Activated B cell treated with CpG ODN at 0.5 μM for 24 hours (primary cell): Measurements from ENCODE around the gene BCAS3. TPM values are rescaled to one million over a fixed set of nuclear protein-coding genes. Genes with fewer than 3 reads are reported as not detected.
"Not testable (repeated sequence)": the region's sequence is repeated elsewhere in the genome, so short reads cannot be mapped to it uniquely, and the experiment has no call there.

Experiments
- ATAC-seq: fragments of 200-7000 bp; cut with Tn5 transposase; one replicate; pipeline ENCODE4 v1.10.0; 2021; ENCODE audit warnings: low read depth, mild to moderate bottlenecking, moderate library complexity
- CTCF ChIA-PET: fragments of 350-600 bp; sonication (Branson Sonifier 250); formaldehyde crosslinking; loops from one replicate; lab custom pipeline; 2021; ENCODE audit warnings: antibody characterized with exemption; lab: Charles Lee
- POLR2A ChIA-PET: fragments of 350-600 bp; sonication (Branson Sonifier 250); formaldehyde crosslinking; loops from one replicate; lab custom pipeline; 2021; ENCODE audit warnings: antibody characterized with exemption; lab: Charles Lee
- DNase-seq: peaks from one replicate; pipeline ENCODE4 v3.0.0; 2022
- H3K27ac Mint-ChIP-seq: one replicate; pipeline ENCODE4 v1.8.0; 2020; ENCODE audit warnings: mixed read lengths
- H3K27me3 Mint-ChIP-seq: one replicate; pipeline ENCODE4 v1.8.0; 2021; ENCODE audit warnings: mixed read lengths
- H3K36me3 Mint-ChIP-seq: one replicate; pipeline ENCODE4 v1.8.0; 2021; ENCODE audit warnings: low read depth, mixed read lengths
- H3K4me1 Mint-ChIP-seq: one replicate; pipeline ENCODE4 v1.8.0; 2021; ENCODE audit warnings: mixed read lengths
- H3K4me3 Mint-ChIP-seq: one replicate; pipeline ENCODE4 v1.8.0; 2020; ENCODE audit warnings: mild to moderate bottlenecking, mixed read lengths
- H3K9me3 Mint-ChIP-seq: one replicate; pipeline ENCODE4 v1.8.0; 2020; ENCODE audit warnings: mixed read lengths
- intact Hi-C: fragments of 100-400 bp; cut with micrococcal nuclease; formaldehyde crosslinking; loops from one replicate; pipeline ENCODE4 v1.15.1; 2024
- total RNA-seq: library from RNA; stranded (reverse); gene quantifications from 2 replicates; pipeline ENCODE4 v1.2.3, GENCODE V29; 2022
- TF ChIP-seq, protein P1 (sequence below): fragments of 200-600 bp; IDR thresholded peaks from one replicate; pipeline ENCODE4 v1.8.0; 2022; ENCODE audit warnings: antibody characterized with exemption, mild to moderate bottlenecking

BCAS3 gene
- total RNA-seq, 1 donor from 2014 or later, result 37.5 TPM

DNA sequence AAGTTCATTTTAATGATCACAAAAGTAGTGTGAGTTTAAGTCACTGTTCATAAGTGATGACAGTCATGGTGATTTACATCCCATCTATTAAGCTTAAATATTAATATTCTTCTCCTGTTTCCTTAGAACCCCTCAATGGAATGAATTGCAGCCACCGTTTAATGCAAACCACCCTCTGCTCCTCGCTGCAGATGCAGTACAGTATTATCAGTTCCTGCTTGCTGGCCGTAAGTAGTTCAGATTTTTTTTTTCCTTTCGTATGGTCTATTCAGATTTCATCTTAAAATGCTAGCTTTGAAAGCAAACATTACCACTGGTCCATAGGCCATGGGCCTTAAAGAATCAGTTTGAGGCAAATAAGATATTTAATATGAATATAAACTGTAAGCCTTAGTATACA is 363.0 kb downstream of the BCAS3 start:
- CTCF ChIA-PET, result no interaction called here
- no peak overlapping the region for H3K27ac Mint-ChIP-seq
- peaks cover 25% of the 10 kb centered on the region for H3K36me3 Mint-ChIP-seq
- no peaks in the 10 kb centered on the region for H3K4me1 Mint-ChIP-seq
- H3K4me3 Mint-ChIP-seq, result no peak overlapping the region
- DNase-seq (no peak), ATAC-seq (no peak)
- intact Hi-C loops, result loop anchor here (1.0 kb wide), 1 partner anchor 12 kb away; no protein-coding TSS in a partner anchor
- H3K27me3 Mint-ChIP-seq, result no peaks in the 10 kb centered on the region
- TF ChIP-seq, protein P1, sequence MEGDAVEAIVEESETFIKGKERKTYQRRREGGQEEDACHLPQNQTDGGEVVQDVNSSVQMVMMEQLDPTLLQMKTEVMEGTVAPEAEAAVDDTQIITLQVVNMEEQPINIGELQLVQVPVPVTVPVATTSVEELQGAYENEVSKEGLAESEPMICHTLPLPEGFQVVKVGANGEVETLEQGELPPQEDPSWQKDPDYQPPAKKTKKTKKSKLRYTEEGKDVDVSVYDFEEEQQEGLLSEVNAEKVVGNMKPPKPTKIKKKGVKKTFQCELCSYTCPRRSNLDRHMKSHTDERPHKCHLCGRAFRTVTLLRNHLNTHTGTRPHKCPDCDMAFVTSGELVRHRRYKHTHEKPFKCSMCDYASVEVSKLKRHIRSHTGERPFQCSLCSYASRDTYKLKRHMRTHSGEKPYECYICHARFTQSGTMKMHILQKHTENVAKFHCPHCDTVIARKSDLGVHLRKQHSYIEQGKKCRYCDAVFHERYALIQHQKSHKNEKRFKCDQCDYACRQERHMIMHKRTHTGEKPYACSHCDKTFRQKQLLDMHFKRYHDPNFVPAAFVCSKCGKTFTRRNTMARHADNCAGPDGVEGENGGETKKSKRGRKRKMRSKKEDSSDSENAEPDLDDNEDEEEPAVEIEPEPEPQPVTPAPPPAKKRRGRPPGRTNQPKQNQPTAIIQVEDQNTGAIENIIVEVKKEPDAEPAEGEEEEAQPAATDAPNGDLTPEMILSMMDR, result no peak
- H3K9me3 Mint-ChIP-seq, result peaks cover 4% of the 10 kb centered on the region
- POLR2A ChIA-PET, result no interaction called here

DNA sequence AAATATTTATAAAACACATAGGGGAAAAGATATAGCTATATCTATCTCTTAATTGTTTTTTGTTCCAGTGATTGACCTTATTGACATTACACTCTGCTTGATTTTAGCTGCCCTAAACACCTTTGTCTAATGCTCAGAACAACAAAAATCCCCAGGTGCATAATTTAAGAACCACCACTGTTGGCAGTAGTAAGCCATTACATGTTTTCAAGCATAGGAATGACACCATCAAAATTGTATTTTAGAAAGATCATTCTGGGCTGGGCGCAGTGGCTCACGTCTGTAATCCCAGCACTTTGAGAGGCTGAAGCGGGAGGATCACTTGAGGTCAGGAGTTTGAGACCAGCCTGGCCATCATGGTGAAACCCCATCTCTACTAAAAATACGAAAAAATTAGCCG is 364.7 kb downstream of the BCAS3 start:
- H3K4me1 Mint-ChIP-seq, DNase-seq, H3K9me3 Mint-ChIP-seq, intact Hi-C loops, H3K27me3 Mint-ChIP-seq, POLR2A ChIA-PET, H3K27ac Mint-ChIP-seq, CTCF ChIA-PET, ATAC-seq, H3K4me3 Mint-ChIP-seq: not testable (repeated sequence)
- H3K36me3 Mint-ChIP-seq, result peaks cover 25% of the 10 kb centered on the region

DNA sequence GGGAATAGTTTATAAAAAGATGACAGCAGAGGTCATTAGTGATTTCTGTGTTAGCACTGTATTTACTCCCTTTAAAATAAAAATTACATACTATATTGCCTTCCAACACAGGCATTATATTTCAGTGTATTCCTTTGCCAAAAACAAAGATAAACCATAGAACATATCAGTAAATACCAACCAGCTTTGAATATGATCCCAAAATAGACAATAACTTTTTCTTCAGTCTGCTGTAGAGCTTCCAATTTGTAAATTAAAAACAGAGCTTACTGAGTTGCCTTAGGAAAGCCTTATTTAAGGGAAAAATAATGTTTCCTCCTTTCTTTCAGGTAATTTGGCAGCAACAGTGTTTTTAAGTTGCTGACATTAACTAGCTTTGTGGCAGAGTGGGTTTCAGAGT is 369.9 kb downstream of the BCAS3 start:
- TF ChIP-seq, protein P1, result no peak
- POLR2A ChIA-PET, result no interaction called here
- intact Hi-C loops, result no loop called here
- CTCF ChIA-PET, result no interaction called here
- Mint-ChIP-seq H3K27me3 (no peaks in the 10 kb centered on the region), H3K4me1 (no peaks in the 10 kb centered on the region), H3K9me3 (no peaks in the 10 kb centered on the region), H3K36me3 (no peaks in the 10 kb centered on the region), H3K4me3 (no peak overlapping the region), H3K27ac (no peak overlapping the region)
- DNase-seq, result no peak
- no peak for ATAC-seq

DNA sequence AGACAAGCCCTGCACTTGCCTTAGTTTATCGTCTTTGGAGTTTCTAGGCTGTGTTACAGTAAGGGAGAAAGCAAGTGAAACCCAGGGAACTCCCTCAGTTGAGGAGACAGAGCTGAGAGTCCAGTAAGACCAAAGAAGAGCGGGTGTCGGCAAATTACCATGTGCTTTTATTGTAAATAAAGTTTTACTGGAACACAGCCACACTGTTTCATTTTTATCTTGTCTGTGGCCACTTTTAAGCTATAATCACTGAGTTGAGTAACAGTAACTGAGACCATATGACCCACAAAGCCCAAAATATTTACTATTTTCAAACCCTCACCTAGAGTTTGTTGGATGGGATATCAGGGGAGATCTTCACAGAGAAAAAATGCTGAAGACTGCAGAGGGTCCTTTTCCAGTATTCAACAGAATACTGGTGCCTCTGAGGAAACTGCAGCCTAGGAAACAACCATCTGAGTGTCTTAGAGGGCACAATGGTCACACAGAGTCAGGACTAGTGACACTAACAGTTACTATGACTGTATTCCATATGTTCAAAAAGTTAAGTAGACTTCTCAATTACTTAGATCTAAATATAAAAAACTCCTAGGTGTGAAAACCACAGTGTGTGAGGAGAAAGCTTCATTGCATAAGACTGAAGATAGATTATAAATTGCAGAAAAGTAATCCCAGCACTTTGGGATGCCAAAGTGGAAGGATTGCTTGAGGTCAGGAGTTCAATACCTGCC is 370.9 kb downstream of the BCAS3 start:
- CTCF ChIA-PET, result no interaction called here
- no peaks in the 10 kb centered on the region for H3K4me1 Mint-ChIP-seq
- no peak overlapping the region for H3K27ac Mint-ChIP-seq
- DNase-seq, result no peak
- no peaks in the 10 kb centered on the region for H3K27me3 Mint-ChIP-seq
- POLR2A ChIA-PET, result no interaction called here
- H3K4me3 Mint-ChIP-seq, result no peak overlapping the region
- no peak for ATAC-seq
- TF ChIP-seq, protein P1, result no peak
- H3K9me3 Mint-ChIP-seq, result no peaks in the 10 kb centered on the region
- peaks cover 4% of the 10 kb centered on the region for H3K36me3 Mint-ChIP-seq
- intact Hi-C loops, result no loop called here

DNA sequence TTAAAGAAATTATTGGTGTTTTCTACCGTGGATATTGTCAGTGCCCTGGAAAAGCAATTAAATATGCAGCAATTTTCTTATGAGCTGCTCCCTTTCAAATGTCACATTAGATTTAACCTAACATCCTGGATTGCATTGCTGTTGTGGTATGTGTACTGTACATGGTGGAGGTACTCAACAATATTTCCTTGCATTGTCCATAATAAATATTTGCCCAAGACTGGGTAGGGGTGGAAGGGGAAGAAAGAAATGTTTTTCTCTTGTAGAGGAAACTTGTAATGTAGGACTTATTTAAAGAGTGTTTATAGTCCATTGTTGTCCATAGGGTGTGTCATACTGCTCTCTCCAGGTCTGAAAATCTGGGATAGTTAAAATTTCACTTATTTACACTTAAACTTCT is 375.8 kb downstream of the BCAS3 start:
- intact Hi-C loops, result no loop called here
- TF ChIP-seq, protein P1, result no peak

More for the DNA sequence above, 375.8 kb downstream of the BCAS3 start:
- H3K9me3 Mint-ChIP-seq, result no peaks in the 10 kb centered on the region
- no peak overlapping the region for H3K27ac Mint-ChIP-seq
- ChIA-PET POLR2A (no interaction called here), CTCF (no interaction called here)
- H3K4me1 Mint-ChIP-seq, result no peaks in the 10 kb centered on the region
- DNase-seq (no peak), ATAC-seq (no peak)
- peaks cover 4% of the 10 kb centered on the region for H3K36me3 Mint-ChIP-seq
- H3K4me3 Mint-ChIP-seq, result no peak overlapping the region
- no peaks in the 10 kb centered on the region for H3K27me3 Mint-ChIP-seq
